ENCODE measurements around the gene PTH1R.

The PTH1R gene

DNA sequence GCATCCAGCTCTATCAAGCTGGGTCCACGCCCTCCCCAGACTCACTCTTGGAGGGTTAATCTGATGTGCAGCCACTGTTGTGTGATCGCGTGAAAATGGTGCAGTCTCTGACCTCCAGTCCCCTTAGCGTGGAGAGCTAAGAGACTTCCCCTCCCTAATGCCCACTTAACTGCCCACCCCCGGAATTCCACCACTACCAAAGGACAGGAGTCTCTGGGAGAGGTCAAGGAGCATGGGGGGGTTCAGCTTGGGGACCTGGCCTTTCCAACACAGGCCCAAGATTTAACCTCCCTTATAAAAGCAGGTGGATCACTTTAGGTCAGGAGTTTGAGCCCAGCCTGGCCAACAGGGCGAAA, 50.2 kb downstream of the PTH1R start:
- DNase-seq (ENCODE audit: low read depth, low spot score) = no peak

DNA sequence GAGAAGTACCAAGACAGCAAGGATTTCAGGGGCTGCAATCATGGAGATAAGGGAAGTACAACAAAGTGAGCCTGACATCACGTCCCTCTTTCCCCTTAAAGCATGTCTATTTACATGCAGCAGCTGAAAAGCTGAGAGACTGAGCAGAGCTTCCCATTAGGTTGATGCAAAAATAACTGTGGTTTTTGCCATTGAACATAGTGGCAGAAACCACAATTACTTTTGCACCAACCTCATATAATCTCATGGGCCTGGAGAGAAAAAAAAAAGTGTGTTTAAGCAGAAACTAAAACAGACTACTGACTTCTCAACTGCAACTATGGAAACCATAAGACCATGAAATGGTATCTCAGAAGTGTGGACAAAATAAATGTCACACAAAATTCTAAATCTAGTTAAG, 50.8 kb downstream of the PTH1R start:
- DNase-seq (ENCODE audit: low read depth, low spot score) = no peak

DNA sequence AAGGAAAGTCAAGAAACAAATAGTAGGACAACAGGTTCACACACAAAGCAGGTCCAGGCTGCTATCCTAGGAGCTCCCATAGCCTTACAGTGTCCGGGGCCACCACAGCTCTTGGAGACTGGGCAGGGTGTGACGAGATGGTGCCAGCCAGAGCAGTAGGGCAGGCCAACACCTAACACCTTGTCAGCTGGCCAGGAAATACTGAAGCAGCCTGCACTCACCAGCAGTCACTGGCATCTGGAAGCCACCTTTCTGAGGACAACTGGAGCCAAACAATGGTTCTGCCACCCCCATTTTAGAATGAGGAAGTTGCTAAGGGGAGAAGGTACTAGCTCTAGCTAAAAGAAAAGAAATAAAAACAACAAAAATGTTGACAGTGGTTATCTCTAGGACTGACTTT, 51.8 kb downstream of the PTH1R start:
- DNase-seq (ENCODE audit: low read depth, low spot score) = no peak

DNA sequence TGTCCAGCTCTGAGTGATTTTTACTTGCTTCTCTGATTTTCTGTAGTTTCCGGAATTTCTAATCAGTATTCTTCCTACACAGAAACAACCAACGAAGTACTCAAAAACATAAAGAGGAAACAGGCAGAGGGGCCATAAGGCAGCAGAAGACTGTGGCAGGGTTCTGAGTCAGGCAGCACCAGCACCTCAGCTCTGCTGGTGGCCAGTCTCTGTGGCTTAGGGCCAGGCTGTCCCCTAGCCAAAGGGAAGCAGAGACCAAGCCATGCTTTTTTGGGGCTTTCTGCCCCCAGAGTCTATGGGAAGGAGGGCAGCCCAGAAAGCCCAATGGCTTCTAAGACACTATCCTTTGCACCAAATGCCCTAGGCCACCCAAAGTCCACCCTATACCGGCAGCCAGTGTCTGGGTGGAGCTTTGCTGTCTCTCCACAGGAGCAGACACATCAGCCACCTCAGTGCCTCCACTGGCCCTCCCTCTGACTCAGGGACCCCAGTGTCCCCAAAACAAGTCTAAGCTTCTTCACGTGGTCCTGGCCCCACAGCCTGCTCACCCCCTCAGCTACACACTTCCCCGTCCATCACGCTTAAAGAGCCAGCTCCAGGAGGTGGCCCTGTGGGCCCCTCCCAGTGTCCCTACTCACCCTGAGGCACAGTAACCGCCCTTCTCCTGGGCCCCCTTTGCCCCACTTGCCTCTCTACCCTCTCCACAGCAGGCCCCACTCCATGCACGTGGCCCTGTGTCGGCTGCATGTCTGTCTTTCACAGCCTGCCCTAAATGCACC, 52.8 kb downstream of the PTH1R start:
- DNase-seq (ENCODE audit: low read depth, low spot score) = no peak

DNA sequence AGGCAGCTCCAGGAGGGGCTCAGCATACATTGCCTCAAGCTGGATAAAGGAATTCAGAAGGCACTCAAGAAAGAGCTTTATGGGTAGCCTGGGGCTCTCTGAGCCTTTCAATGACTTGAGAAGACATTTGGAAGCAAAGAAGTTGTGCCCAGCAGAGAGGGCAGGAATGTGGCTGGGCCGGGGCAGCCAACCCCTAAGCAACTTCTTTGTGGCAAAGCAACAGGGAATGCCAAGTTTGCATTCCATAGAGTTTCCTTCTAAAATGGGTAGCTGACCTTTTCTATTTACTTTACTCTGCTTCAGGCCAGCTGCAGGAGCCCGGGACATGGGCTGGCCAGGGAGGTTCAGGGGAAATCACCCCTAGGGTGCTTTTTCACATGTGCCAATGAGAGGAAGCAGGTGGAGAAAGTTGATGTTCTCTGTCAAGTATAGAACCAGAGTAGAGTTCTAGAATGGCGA, 53.5 kb downstream of the PTH1R start:
- DNase-seq (ENCODE audit: low read depth, low spot score) = no peak

DNA sequence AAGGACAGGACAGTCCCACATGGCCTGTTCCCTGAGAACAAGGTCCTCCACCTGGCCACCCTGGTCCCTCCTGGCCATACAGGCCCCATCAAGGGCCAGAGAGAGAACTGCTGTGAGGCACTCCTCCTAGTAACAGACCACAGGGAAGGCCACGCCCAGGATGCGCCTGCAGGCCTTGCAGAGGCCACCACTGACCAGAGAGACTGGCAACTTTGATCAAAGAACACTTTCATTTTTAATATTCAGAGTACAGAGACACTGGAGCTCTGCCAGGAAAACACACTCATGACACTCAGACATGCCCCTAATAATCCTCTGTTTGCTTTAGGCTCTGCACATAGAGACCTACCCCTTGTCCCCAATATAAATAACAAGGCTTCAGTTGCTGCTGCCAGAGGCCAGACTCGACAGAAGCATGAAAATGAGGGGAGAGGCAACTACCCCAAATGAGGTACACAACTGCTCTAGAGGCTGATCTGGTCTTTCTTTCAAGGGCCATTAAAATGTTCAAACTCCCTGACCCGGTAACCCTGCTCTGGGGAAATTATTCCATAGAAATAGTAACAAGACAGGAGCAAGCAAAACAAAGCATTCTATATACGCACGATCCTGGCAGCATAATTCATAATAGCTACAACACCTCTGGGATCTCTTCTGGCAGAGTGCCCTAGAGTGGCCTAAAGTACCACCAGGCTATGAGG, 54.3 kb downstream of the PTH1R start:
- DNase-seq (ENCODE audit: low read depth, low spot score) = no peak

DNA sequence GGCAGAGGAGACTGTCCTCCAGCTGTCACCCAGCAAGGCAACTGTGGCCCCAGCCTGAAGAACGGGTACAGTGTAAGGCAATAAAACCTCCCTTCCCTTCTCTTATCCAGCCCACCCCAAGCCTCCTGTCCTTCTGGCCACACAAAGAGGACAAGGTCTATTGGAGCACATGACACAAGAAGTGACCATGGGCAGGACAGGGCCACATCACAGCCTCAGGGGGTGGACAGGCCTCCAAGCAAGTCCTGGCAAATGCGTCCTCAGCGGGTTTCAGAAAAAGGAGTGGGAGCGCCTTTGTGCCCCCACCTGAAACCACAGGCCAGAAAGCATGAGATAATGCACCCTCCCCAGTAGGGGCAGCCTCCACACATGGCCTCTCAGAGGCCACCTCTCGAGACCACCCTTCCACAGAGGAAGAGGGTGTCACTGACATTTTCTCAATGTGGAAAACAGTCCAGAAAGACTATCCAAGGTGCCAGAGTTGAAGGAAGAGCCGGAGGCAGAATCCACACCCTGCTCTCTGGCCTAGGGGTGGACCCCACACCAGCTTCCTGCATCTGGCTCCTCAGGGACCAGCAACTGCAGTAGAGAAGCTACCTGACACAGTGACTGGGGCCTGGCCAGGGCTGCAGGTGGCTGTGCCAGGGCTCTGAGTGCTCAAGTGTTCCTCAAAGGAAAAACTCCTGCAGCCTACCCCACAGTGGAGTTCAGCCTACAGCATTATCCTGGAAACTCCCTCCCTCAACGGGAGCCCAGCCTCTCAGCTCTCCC, 55.1 kb downstream of the PTH1R start:
- no peak for DNase-seq (ENCODE audit: low read depth, low spot score)

DNA sequence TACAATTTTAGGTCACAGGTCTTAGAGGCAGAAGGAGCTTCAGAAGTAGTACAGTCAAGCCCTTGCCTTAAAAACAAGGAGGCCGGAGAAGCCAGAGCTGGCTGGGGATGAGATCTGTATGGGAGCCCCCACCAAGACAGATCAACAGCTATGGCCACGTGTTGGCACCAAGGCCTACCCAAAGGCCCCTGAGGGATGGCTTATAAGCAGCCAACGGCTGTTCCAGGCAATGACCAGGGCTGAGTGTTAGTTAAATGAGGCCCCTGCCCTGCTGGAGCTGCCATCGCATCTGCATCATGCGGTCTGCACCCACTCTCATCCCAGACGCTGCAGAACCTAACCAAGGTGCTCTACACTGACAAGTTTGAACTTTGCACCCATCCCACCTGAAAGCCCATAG, 55.7 kb downstream of the PTH1R start:
- no peak for DNase-seq (ENCODE audit: low read depth, low spot score)

DNA sequence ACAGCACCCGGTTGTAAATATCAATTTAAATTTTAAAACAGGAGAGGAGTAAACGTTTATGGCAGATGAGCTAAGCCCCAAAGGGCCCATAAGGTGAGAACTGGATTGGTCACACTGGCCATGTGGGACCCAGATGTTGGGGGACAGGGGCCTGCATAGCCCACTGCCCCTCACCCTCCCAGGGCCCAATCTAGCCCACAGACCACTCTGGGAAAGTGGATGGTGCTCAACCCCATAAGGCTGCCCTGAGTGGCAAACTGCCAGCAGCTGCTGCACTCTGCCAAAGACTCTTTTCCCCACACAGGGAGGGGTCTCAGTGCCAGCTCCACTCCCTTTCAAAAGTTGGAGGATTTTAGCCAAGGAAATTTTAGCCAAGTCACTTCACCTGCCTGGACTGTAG, 56.6 kb downstream of the PTH1R start:
- no peak for DNase-seq (ENCODE audit: low read depth, low spot score)

DNA sequence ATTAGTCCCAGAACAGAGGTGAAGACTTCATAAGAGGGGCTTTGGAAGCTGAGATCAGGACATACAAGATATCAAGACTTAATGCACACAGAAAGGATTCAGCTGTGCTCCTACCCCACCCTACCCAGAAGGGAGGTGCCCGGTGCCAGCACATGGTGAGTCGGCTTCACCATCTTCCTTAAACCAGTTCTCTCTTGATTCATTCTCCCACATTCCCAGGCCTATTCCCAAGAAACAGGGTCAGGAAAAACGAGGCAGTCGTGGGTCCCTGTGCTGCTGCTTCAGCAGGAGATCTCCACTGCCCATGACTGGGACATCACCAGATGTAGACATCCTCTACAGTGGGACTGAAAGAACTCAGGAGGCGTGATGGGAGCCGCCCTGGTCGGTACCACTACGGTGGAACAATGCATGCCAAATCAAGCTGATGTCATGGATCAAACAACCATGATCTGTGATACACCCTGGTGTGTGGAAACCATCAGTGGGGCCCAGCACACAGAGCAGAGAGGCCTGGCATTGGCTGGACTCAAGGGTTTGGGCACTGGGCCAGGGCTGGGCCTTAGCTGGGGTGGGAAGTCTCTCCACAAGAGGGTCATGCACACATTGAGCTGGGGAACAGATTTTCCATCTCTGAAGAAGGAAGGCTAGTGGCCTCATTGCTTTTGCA, 57.1 kb downstream of the PTH1R start:
- no peak for DNase-seq (ENCODE audit: low read depth, low spot score)

DNA sequence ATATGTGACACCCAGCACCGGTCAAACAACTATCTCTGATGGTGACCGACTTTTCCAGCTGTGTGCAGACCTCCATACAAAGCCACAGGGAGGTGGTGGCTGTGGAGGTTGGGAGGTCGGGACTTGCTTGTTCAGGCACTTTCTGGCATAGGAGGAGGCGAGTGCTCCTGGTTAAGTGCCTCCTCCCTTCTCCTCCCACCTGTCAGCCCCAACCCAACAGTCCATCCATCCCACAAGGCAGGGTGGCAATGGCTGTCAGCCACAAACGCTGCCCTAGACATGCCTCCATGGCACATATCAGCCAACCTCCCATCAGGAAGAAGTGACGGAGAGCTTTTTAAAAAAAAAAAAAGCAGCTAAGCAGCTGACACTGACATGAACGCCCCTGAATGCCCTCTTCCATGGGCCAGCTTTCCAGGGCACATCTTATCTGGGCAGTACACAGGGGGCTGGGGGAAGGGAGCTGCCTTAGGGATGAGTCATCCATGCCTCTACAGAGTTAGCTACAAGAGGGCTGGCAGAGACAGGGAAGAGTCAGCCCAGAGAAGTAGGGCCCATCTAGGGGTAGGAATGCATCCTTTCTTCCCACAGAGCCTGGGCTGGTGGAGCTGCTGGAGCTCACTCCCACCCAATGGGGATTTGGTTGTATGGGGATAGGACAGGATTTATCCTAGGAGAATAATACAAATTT, 57.8 kb downstream of the PTH1R start:
- peak; percentile 66 for DNase-seq (ENCODE audit: low read depth, low spot score)

DNA sequence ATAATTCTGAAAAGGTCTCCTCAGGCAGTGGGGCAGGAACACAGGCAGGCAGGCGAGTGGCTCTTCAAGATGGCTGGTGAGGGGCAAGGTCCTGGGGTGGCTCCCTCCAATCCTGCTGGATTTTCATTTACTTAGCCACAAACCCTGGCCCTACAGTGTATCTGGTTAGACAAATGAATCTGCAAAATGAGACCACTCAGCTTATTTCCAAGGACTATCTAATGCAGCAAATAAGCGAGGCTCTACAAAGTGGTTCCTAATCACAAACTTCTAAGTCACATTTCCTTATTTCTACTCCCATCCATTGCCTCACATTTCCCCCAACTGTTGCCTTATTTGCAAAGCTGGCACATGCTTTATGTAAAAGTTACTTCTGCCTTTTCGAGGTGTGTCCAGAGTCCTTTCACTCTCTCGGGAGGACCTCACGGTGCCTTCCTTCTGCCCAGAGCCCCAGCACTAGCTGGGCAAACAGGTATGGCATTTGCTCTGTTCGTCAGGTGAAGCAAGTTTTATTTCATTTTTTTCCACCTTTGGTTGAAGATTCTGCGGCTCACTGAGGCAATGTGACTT, 58.6 kb downstream of the PTH1R start:
- no peak for DNase-seq (ENCODE audit: low read depth, low spot score)

DNA sequence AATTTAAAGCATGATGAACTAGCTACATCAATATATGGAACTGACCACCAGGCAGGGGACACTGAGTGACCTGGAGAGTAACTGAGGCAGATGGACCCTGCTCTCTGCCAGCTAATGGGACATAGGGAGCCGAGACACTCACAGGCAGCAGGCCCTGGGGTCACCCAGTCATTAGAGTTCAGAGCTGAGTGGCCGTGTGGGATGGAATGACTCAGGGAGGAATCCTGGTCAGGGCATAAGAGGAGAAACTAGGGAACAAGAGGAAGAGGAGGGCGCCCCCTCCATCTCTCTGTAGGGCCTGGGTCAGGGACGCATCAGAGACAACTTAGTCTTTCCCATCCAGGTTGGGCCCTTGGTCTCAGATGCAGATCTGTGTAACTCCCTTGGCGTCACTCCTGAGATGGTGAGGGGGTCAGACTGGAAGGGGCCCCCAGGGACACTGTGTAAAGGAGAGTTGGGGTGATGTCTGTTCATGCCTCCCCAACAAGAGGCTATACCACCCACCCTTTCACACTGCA, 59.3 kb downstream of the PTH1R start:
- no peak for DNase-seq (ENCODE audit: low read depth, low spot score)

DNA sequence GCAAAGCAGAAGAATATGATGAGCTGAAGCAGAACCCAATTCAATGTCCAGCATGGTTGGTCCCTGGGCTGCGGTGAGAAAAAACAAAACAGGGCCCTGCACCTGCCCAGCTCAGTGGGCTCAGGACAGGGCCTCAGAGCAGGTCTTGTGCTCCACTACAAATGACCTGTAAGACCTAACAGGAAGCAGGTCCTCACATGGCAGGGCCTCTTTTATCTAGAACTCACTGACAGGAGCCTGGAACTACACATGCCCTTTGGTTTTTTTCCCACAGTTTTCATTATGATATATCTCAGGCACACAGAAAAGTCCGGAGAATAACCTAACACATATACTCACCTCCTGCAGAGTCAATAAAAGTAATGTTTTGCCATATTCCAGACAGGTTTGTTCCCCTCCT, 60.6 kb downstream of the PTH1R start:
- no peak for DNase-seq (ENCODE audit: low read depth, low spot score)

DNA sequence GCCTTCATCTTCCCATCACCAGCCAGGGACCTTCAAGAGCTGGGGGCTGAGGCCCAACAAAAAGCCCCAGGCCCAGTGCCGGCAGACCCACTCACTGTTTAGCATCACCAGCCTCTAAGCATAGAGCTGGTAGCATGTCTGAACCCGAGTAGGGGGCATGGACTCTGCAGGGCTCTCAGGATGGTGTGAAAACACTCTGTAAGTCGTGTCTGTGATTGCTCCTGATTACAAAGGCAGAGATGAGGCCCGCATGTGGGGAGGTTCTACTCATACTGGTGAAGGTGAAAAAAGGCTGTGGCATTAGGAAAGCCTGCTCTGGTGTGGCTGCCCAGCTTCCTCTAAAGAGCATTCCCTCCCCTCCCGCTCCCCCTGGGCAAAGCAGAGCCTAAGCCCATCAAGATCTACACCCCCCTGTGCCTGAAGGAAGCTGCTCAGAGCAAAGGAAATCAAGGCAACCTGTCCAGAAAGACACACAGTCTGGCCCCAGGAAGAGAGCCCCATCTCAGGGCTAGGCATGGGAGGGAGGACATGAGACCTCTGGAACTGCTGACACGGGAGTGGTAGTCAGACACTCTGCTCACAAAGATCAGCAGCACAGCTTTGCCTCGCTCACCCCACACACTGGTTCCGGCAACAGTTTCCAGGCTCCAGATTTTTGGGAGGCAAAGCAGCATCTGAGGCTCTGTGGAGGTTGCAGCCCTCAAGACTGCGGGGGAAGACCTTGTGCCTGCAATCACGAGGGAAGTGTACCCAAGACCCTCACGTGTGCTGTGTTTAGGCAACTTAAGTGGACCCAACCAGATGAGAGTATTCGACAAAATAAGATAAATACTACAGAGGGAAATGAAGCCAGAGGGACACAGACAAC, 62.3 kb downstream of the PTH1R start:
- DNase-seq (ENCODE audit: low read depth, low spot score) = no peak

DNA sequence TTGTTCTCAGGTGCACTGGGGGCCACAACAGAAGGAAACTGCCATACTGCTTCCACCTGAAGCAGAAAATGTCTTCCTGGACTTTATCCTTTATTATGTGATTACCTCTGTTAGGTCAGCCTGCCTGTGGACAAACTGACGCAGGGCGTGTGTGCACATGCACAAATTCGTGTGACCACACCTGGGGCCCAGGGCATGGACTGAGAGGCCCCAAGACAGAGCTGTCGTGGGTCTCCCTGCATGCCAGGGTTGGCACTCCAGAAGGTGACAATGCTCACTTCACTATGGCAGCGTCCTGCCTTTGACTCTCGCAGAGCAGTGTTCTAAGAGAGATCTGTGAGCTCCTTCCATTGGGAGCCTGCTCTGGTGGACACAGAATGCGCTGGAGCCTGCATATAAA, 64.6 kb downstream of the PTH1R start:
- no peak for DNase-seq (ENCODE audit: low read depth, low spot score)

DNA sequence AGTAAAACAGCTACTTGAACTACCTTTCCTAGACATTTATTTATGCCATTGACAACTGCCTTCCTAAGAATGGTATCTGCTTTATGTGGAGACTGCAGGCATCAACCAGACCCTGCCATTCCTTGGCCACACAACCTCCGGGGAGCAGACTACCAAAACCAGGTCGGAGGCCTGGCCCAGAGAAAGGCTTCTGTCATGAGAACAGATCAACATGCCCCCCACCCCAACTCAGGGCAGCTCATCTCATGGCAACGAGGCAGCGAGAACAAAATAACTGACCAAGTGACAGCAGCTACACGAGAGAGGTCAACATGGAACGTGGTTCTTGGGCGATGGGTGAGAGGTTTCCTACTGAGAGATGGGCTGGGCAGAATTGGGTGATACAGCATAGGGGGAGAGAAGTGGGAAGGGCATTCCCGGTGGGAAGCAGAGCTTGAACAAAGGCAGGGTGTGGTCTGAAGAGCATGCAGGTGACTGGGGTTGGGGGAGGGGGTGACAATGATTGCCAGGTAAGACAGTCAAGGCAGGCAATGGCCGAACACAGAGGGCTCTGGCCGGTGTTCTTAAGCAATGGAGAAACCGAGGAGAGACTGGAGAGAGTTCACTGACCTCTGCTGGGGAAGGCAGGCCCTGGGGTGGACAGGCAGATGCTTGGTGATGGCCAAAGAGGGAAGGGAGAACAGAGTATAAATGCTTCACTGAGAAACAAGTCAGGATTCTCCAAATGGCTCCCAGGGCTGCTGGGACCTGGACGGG, 65.1 kb downstream of the PTH1R start:
- no peak for DNase-seq (ENCODE audit: low read depth, low spot score)

DNA sequence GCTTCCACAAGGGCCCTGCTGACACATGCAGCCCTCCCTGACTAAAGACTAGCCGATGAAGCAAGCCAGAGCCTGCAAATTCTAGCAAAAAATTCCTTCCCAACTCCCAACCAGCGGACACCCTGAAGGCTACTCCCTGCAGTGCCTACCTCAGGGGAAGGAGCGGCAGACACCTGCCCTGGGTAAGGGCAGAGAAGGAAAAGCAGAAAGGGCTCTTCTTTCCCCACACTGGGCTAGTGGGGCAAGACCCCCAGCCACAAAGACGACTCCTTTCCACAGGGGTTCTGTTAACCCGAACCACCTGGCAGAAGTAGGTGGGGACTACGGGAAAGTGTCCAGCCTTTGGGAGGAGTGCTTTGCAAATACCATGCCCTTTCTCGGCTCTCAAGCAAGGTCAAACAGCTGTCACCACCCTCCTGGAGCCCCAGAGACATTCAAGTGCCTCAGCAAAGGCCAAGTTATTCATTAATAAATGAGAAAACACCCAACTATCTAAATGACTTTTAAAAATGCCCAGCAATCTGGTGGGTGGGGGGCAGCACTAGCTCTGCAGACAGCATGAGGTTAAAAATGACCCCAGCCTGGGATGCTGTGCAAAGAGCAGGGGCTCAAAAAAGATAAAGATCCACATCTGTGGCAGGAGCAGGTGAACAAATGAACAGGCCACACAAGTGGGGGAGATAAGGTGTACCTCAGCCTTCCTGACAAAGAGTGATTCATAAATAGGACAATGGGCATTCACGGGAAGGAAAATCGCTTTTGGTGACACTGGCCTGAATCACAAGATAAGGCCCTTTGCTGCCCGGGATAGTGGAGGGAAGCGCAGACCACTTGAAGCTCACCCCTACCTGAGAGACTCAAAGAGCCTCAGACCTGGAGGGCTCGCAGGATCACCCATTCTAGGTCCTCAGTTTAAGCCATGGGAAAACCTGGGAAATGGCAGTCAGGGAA, 66.0 kb downstream of the PTH1R start:
- no peak for DNase-seq (ENCODE audit: low read depth, low spot score)
